D341Med (cell line): ENCODE measurements around the gene PACSIN1.
"Not testable (repeated sequence)": the region's sequence is repeated elsewhere in the genome, so short reads cannot be mapped to it uniquely, and the experiment has no call there.

ENCODE experiments used
- DNase-seq: peaks from one replicate; pipeline ENCODE4 v3.0.0; 2012; ENCODE audit warnings: low spot score

PACSIN1 gene

GRCh38 chr6:34459899-34460593, 5.8 kb upstream of the PACSIN1 start:
- DNase-seq, result peak; percentile 72

- DNase-seq, result no peak
Measured at GRCh38 chr6:34460796-34461507, 4.9 kb upstream of the PACSIN1 start.

DNA sequence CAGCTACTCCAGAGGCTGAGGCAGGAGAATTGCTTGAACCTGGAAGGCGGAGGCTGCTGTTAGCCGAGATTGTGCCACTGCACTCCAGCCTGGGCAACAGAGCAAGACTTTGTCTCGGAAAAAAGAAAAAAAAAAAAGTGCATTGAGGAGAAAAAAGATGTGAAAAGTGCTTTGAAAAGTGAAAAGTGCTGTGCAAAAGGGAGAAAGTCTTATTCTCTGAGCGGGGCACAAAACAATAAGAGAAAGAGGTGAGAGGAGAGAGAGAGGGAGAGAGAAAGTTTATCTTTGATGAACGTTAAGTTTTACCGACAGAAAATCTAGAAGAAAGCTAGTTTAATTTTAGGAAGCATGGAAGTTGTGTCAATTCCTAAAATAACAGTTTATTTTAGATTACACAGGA, 3.9 kb upstream of the PACSIN1 start:
- DNase-seq, result no peak

DNA sequence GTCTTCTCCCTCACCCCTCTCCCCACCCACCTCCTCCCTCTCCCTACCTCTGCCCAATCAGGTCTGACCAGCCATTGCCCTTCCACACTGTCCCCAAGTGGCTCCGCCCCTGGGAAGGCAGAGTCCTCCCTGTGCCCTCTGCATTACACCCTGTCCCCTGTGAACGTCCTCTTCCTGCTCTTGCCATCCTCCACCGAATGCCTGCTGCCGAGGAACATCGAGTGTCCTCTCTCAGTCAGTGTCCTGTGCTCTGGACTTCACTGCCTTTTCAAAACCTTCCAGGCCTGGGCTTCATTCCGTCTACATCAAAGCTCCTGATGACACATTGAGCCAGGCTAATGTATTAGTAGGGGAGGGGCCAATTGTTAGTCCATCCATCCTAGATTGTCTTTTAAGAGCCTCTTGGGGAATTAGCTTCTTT, 3.3 kb upstream of the PACSIN1 start:
- DNase-seq, result peak; percentile 78

- DNase-seq, result no peak
Measured at GRCh38 chr6:34463299-34463698, 2.6 kb upstream of the PACSIN1 start.

GRCh38 chr6:34463849-34464248, 2.0 kb upstream of the PACSIN1 start:
- no peak for DNase-seq

DNA sequence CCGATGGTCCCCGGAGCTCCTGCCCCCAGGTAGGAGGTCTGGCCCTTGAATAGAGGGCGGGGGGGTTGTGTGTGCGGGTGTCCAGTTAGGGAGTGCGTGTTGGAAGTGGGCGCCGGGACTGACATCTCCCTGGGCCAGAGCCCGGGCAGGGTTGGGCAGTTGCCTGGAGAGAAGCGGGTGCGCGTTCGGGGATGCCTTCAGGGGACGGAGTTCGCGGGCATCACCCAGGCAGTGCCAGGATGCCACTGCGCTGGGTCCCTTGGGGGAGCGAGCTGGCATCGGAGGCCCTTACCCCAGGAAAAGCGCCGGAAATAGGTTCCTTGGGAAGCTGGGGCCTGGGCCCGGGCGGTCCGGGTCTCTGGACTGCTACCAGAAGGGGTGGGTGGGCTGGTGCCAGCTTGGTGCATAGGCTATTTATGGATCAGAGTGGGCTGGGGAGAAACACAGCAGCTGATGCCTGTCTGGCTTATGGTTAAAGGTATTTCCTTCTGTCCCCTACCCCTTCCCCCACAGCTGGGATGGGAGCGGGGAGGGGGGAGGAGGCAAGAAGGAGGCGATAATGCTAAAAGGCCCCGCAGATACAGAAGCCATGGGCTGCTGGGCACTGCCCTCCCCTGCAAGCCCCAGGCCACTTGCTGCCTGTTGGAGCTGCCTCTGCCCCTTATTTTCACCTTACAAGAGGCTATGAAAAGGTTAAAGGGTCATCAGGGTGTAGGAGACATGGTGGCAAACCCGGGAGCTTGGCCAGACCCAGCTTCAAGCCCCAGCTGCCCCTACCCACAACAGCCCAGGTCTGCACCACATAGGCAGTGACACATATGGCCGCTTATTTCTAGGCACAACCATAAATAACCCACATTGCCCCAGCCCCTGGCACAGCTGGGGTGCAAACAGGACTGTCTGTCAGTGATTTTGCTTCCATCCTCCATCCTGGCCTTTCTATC, 638 bp downstream of the PACSIN1 start:
- peak; percentile 59 for DNase-seq

- DNase-seq, result no peak
Measured at GRCh38 chr6:34468378-34468892, 2.6 kb downstream of the PACSIN1 start.

DNA sequence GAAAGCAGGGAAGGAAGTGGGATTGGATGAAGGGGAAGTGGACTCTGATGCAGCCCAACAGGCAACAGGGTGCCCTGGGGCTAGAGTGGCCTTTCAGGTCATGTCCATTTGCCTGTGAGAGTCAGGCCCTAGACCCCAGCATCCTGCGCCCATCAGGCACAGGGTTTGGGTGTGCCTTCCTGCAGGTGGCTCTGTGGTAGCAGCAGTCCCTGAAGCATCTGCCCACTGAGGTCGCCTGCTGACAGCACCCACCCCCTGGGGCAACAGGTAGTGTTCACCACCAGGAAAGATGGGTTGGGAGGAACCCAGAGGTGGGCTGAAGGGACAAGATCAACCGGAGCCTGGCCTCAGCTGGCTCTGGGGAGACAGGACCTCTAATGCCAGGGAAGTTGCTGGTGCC, 3.6 kb downstream of the PACSIN1 start:
- no peak for DNase-seq

- DNase-seq, result no peak
Measured at GRCh38 chr6:34472425-34472824, 6.5 kb downstream of the PACSIN1 start.

DNA sequence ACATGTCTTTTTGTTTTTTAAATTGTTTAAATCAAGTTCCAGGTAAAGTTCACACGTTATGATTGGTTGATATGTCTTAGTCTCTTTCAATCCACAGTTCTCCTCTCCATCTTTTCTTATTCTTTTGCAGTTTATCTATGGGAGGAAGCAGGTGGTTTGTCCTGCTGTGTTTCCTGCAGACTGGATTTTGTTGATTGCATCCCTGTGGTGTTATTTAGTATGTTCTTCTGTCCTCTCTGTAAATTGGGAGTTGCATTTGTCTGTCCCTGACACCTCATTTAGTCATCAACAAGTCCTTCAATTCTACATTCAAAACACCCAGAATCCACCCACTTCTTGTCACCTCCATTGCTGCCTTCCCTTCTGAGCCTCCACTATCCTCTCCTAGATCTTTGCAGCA, 8.1 kb downstream of the PACSIN1 start:
- DNase-seq, result no peak

- DNase-seq, result no peak
Measured at GRCh38 chr6:34474754-34475153, 8.9 kb downstream of the PACSIN1 start.

GRCh38 chr6:34475238-34475682, 9.4 kb downstream of the PACSIN1 start:
- no peak for DNase-seq

GRCh38 chr6:34475767-34476328, 10.0 kb downstream of the PACSIN1 start:
- DNase-seq, result no peak

- DNase-seq, result peak; percentile 91
Measured at GRCh38 chr6:34476447-34476846, 10.6 kb downstream of the PACSIN1 start.

DNA sequence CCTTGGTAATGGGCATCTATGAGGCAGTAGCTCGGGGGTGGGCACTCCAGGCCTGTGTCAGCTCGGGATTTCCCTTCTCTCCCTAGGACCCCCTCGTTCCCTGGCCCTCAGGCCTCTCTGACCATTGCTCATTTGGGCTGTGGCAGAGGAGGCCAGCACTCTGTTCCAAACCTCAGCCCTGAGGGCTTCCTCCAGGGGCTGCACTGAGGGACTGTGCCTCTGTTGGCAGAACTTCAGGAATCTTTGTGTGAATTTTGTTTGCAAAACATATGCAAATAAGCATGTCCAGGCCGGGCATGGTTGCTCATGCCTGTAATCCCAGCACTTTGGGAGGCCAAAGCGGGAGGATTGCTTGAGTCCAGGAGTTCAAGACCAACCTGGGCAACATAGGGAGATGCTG, 11.0 kb downstream of the PACSIN1 start:
- no peak for DNase-seq

DNA sequence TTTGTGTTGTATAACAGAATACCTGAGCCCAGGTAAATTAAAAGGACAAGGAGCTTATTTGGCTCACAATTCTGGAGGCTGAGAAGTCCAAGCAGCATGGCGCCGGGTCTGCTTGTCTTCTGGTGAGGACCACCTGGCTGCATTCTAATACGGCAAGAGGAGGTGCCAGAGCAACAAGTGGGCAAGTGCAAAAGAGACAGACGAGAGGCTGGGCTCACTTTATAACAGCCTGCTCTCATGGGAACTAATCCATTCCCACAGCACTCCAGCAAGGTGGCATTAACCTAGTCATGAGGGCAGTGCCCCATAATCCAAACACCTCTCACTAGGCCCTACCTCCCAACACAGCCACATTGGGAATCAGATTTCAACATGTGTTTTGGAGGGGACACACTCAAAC, 12.9 kb downstream of the PACSIN1 start:
- DNase-seq, result no peak

DNA sequence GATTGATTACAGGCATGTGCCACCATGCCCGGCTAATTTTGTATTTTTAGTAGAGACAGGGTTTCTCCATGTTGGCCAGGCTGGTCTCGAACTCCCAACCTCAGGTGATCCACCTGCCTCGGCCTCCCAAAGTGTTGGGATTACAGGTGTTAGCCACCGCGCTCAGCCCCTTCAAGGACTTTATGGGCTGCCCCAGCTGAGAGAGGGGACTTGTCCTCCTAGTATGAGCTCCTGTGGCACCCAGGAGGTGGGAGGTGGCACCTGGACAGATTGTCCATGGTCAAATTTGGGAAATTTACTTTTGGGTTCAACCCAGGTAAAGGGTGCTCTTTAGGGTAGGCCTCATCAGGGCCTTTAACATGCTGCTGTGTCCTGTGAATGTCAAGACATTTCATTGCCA, 17.9 kb downstream of the PACSIN1 start:
- DNase-seq, result not testable (repeated sequence)

DNA sequence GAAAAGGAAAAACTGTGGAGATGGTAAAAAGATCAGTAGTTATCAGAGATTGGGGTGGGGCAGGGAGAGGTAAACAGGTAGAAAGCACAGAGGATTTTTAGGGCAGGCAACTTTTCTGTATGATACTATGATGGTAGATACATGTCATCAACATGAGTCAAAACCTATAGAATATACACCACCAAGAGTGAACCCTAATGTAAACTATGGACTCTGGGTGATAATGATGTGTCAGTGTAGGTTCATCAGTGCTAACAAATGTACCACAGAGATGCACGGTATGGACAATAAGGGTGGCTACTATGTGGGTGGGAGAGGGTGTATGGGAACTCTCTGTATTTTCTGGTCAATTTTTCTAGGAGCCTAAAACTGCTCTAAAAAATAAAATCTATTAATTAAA, 18.5 kb downstream of the PACSIN1 start:
- no peak for DNase-seq

DNA sequence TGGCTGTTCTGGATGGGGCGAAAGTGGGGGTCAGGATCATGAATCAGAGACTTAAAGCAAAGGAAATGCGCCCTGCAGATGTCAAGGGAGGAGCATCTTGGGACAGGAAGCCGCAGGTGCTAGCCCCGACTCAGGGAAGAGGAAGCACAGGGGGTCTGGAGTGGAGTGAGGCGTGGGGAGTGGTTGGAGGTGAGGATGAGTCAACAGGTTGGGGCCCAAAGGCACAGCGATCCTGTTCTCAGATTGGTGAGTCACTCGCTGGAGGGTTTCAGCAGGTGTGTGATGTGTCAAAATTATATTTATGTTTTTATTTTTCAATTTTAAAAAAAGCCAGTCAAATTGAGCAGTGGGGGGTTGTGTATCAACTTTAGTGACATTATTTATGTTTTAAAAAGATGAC, 19.0 kb downstream of the PACSIN1 start:
- no peak for DNase-seq

GRCh38 chr6:34485321-34486060, 19.6 kb downstream of the PACSIN1 start:
- no peak for DNase-seq
